Stromal cell of bone marrow (primary cell): ENCODE results near the gene PKP3.
"Not testable (repeated sequence)": the region's sequence is repeated elsewhere in the genome, so short reads cannot be mapped to it uniquely, and the experiment has no call there.

ENCODE experiments used
- DNase-seq: peaks from one replicate; pipeline ENCODE4 v3.0.0-alpha.2; 2012; ENCODE audit warnings: low read depth

PKP3 gene

GRCh38 chr11:394034-394857 lies at the start of gene PKP3:
TSS of gene PKP3 (plus strand) at chr11:394209. CDS start at chr11:394293, 84 bp downstream.
- peak; percentile 40 for DNase-seq

GRCh38 chr11:344836-345578 lies 49.0 kb upstream of the PKP3 start:
- no peak for DNase-seq

- no peak for DNase-seq
Observed at GRCh38 chr11:346529-346928, 47.5 kb upstream of the PKP3 start.

GRCh38 chr11:349270-349954 lies 44.6 kb upstream of the PKP3 start:
- DNase-seq = not testable (repeated sequence)

- DNase-seq = not testable (repeated sequence)
Observed at GRCh38 chr11:350033-350722, 43.8 kb upstream of the PKP3 start.

GRCh38 chr11:350723-351255 lies 43.2 kb upstream of the PKP3 start:
- DNase-seq = no peak

GRCh38 chr11:351411-351810 lies 42.6 kb upstream of the PKP3 start:
- no peak for DNase-seq

- DNase-seq = no peak
Observed at GRCh38 chr11:352456-353031, 41.5 kb upstream of the PKP3 start.

GRCh38 chr11:353179-353873 lies 40.7 kb upstream of the PKP3 start:
- peak; percentile 86 for DNase-seq

- peak; percentile 89 for DNase-seq
Observed at GRCh38 chr11:355581-356458, 38.2 kb upstream of the PKP3 start.

GRCh38 chr11:356610-357009 lies 37.4 kb upstream of the PKP3 start:
- DNase-seq = no peak

- no peak for DNase-seq
Observed at GRCh38 chr11:357582-357981, 36.4 kb upstream of the PKP3 start.

- no peak for DNase-seq
Observed at GRCh38 chr11:358129-358800, 35.7 kb upstream of the PKP3 start.

- DNase-seq = no peak
Observed at GRCh38 chr11:359181-359714, 34.8 kb upstream of the PKP3 start.

- DNase-seq = no peak
Observed at GRCh38 chr11:360326-361280, 33.4 kb upstream of the PKP3 start.

- DNase-seq = no peak
Observed at GRCh38 chr11:362642-363442, 31.2 kb upstream of the PKP3 start.

- not testable (repeated sequence) for DNase-seq
Observed at GRCh38 chr11:363443-363805, 30.6 kb upstream of the PKP3 start.
